ENCODE results near the gene IL11RA.

- TF ChIP-seq POLR2A (IDR thresholded peaks at IDR 0.05; ENCODE audit: low read depth, low read length) (no peak), TAF1 (IDR thresholded peaks at IDR 0.05; ENCODE audit: borderline replicate concordance, low read depth, low read length) (no peak)
Observed at GRCh38 chr9:34652602-34653000, 616 bp downstream of the IL11RA start.
